NCI-H1092 (cell line): ENCODE measurements around the gene OSBPL10.
A peak's percentile ranks its signal among the peaks of the same experiment; 100 is the strongest.
"Not testable (repeated sequence)": the region's sequence is repeated elsewhere in the genome, so short reads cannot be mapped to it uniquely, and the experiment has no call there.

Source experiments
- DNase-seq: peaks from one replicate; lab custom pipeline; 2025; lab: John Stamatoyannopoulos, UW

OSBPL10 gene

GRCh38 chr3:31981206-31982181, at the start of gene OSBPL10, which contains the start of gene ZNF860:
Gene OSBPL10 (minus strand): TSS chr3:31981262. CDS start chr3:31981179, 83 bp downstream.
Gene ZNF860 (plus strand): TSS chr3:31981750. CDS start chr3:31989080, 7,330 bp downstream.
- DNase-seq = no peak

DNA sequence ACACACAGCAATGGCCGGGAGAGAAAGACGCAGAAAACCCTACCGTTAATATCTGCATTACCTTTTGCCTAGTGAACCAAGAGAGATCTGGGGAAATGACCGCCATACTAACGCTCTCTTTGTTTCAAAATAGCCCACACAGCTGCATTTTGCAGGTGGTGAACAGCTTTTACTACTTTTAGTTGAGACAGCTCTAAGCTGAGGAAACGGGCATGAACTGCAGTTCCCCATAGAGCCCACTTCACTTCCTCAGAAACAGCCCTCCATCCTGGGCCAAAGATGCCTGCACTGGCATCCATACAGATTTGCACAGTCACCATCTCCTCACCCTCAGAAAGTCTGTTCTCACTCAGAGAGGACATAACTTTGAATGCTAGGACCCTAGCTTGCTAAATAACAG, 45.5 kb upstream of the OSBPL10 start:
- no peak for DNase-seq

- DNase-seq = no peak
Measured at GRCh38 chr3:32022947-32023346, 41.9 kb upstream of the OSBPL10 start.

- no peak for DNase-seq
Measured at GRCh38 chr3:32021748-32022147, 40.7 kb upstream of the OSBPL10 start.

DNA sequence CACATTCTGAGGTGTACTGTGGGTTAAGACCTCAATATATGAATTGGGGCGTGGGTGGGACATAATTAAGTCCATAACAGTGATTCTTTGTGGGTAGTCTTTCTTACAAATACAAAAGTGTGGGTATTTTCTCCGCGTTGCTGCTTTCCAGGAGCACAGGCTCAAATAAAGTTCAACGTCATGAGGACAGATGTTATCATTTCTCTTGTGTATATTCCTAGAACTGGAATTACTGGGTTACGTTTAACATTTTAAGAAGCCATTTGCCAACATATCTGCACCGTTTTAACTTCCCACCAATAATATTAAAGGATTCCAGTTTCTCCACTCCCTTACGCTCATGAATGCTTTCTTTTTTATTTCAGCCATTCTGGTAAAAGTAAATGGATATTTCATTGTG, 40.1 kb upstream of the OSBPL10 start:
- no peak for DNase-seq

GRCh38 chr3:32018757-32019564, 37.9 kb upstream of the OSBPL10 start:
- DNase-seq = peak; percentile 17

- no peak for DNase-seq
Measured at GRCh38 chr3:32017286-32017685, 36.2 kb upstream of the OSBPL10 start.

- not testable (repeated sequence) for DNase-seq
Measured at GRCh38 chr3:32015638-32016037, 34.6 kb upstream of the OSBPL10 start.

DNA sequence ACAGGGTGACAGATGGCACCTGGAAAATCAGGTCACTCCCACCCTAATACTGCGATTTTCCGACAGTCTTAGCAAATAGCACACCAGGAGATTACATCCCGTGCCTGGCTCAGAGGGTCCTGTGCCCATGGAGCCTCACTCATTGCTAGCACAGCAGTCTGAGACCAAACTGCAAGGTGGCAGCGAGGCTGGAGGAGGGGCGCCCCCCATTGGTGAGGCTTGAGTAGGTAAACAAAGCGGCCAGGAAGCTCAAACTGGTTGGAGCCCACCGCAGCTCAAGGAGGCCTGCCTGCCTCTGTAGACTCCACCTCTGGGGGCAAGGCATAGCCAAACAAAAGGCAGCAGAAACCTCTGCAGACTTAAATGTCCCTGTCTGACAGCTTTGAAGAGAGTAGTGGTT, 29.6 kb upstream of the OSBPL10 start:
- DNase-seq = not testable (repeated sequence)

GRCh38 chr3:32009957-32010356, 28.9 kb upstream of the OSBPL10 start:
- DNase-seq = no peak

DNA sequence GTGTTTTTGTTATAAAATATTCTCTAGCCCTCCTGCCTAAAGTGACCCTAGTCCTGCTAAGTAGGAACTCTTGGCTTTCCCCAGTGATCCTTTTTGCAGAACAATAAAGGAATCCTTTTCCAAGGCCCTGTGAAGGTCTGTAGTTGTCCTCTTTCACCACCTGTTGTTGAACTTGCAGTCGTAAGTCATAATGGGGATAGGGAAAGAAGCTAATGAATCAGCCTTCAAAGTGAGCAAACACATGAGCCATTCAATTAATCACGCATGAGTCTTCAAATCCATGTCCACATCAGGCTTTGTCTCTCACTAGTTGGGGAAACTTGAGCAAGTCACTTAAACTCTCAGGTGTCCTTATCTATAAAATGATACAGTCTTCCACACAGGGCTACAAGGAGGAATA, 28.0 kb upstream of the OSBPL10 start:
- no peak for DNase-seq

GRCh38 chr3:32004113-32004765, 23.2 kb upstream of the OSBPL10 start:
- no peak for DNase-seq

- no peak for DNase-seq
Measured at GRCh38 chr3:32003380-32003779, 22.3 kb upstream of the OSBPL10 start.

DNA sequence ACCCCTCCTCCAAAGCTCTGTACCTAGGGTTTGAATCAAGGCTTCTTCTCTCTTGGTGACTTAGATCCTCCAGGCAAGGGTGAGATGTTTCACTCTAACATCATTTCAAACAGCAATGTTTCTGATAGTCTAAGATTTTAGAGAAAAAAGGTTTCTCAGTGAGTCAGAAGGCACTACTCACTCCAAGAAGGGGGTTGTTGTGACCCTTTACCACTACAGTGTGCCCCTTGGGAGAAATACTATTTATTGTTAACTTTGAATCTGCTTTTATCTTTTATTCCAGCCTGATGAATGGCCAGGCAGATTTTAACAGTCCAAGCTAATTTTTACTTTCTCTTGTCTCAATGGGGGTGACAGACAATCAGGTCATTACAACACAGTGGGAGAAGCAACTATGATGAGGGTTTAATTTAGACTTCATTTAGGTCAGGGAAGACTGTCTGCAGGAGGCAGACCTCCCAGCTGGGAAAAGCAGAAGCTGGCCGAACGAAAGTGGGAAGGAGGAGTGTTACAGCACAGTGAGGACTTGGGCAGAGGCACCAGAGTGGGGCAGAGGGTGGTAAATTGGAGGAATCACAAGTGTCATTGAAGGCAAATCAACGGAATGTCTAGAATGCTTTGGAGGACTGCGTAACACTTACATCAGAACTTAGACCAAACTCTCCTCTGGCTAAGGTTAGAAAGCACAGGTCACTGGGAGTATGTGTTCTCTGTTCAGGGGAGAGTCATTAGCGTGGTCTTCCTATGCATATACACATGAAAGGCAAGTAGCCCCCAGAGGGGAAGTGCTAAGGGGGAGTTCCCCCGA, 21.7 kb upstream of the OSBPL10 start:
- DNase-seq = no peak

DNA sequence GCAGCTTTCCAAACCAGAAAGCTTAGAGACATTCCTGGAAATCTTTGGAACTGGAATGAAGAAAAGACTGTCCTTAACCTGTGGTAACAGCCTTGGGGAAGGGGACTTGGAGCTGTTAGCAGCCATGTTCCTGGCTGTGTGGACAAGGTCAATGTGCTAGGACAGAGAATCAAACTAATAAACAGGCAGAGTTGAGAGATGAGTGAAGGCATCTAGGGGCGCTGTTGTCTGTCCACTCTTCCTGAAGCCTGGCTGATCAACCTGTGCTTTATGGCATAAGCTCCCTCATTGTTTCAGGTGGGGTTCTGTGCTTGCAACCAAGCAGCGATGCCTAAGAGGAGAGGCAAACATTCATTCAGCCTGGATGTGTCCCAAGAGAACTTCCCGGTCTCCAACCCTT, 19.8 kb upstream of the OSBPL10 start:
- no peak for DNase-seq

- DNase-seq = no peak
Measured at GRCh38 chr3:31999907-32000439, 18.9 kb upstream of the OSBPL10 start.

DNA sequence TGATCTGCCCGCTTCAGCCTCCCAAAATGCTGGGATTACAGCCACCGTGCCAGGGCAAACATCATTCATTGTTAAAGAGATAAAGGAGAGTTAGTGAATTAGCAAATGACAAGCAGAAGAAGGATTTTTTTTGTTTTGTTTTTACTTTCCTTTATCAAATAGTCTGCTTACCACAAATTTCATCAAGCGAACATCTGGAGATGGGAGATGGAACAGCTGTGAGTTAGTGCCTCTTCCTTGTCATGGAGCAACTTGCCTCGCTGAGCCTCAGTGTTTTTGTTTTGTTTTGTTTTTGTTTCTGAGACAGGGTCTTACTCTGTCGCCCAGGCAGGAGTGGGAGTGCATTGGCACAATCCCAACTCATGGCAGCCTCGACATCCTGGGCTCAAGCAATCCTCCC, 16.4 kb upstream of the OSBPL10 start:
- no peak for DNase-seq

DNA sequence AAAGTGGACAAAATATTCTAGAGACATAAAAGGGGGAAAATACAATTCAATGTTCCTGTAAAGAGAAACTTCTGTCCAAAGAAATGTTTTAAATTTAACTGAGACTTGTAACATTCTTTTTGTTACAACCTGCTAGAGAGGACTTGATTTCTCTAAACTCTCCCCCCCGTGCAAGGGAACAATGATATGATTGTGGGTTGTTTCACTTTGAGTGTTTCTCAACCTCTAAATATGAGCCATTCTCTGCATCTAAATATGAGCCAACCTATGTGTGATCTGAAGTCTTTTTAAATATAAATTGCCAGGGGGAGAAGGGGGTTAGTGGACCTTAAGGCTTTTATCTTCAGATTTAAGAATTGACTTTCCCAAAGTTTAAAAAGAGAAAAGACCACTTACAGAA, 15.1 kb upstream of the OSBPL10 start:
- no peak for DNase-seq

GRCh38 chr3:31995026-31995425, 14.0 kb upstream of the OSBPL10 start:
- not testable (repeated sequence) for DNase-seq

GRCh38 chr3:31993843-31994242, 12.8 kb upstream of the OSBPL10 start:
- no peak for DNase-seq

DNA sequence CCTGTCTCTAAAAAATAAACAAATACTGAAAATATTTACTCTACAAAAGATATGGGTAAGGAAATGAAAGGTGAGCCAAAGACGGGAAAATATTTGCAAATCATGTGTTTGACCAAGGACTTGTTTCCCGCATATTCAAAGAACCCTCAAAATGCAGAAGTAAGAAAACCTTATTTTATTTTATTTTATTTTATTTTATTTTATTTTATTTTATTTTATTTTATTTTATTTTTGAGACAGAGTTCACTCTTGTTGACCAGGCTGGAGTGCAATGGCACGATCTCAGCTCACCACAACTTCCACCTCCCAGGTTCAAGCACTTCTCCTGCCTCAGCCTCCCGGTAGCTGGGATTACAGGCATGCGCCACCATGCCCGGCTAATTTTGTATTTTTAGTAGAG, 11.9 kb upstream of the OSBPL10 start:
- DNase-seq = not testable (repeated sequence)
